Upper lobe of right lung (tissue), 1 donor: ENCODE data around the gene S100A16. TPM values are rescaled to one million over a fixed set of nuclear protein-coding genes. Genes with fewer than 3 reads are reported as not detected.
A peak's percentile ranks its signal among the peaks of the same experiment; 100 is the strongest.

Experiments used
- ATAC-seq: fragments of 200-7000 bp; cut with Tn5 transposase; one replicate; pipeline ENCODE4 v1.9.1; 2020; ENCODE audit warnings: mild to moderate bottlenecking, moderate library complexity
- DNase-seq: peaks from one replicate; pipeline ENCODE4 v3.0.0-alpha.2; 2020
- H3K27ac ChIP-seq: fragments of 200-600 bp; one replicate; pipeline ENCODE4 v1.8.0; 2022
- H3K27me3 ChIP-seq: fragments of 200-600 bp; one replicate; pipeline ENCODE4 v1.8.0; 2022; ENCODE audit warnings: mild to moderate bottlenecking
- H3K36me3 ChIP-seq: fragments of 200-600 bp; one replicate; pipeline ENCODE4 v1.8.0; 2022
- H3K4me1 ChIP-seq: fragments of 200-600 bp; one replicate; pipeline ENCODE4 v1.8.0; 2022
- H3K4me3 ChIP-seq: fragments of 200-600 bp; one replicate; pipeline ENCODE4 v1.8.0; 2022; ENCODE audit warnings: mild to moderate bottlenecking
- H3K9me3 ChIP-seq: fragments of 200-600 bp; one replicate; pipeline ENCODE4 v1.8.0; 2022
- intact Hi-C: fragments of 100-400 bp; cut with DNase I; formaldehyde crosslinking; loops from one replicate; pipeline ENCODE4 v1.11.0; 2022
- total RNA-seq: library from RNA; stranded (reverse); fragmentation: NEBNext Ultra II Directional; extraction: Animal tissue kit (Norgen Biotek cat#: 25700); gene quantifications from one replicate; pipeline ENCODE4 v1.2.1, GENCODE V29; 2021
- TF ChIP-seq, protein P1 (sequence below): fragments of 200-600 bp; IDR thresholded peaks from one replicate; pipeline ENCODE4 v1.8.0; 2022; ENCODE audit warnings: antibody characterized with exemption
- donor health status: DM: no; HTN: yes; CAD: no; lungs with severe emphysema.

The S100A16 gene
- total RNA-seq, 1 donor from 2014 or later = 69.6 TPM

DNA sequence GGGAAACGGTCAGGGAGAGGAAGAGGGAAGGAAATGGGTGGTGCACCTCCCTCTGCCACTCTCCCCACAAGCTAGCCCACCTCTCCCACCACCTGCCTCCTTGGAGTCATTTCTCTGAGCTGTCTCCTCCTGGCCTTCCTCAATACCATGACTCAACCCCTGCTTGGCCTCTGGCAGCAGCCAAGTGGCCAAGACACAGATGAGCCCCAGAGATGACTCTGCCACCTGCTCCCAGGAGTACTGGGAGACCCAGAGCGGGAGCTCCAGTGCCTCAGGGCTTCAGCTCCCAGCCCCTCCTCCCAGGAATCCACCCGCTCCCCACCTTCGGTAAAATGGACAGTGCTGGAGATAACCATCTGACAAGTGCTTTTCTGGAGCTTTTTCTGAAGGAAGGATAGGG, 2.6 kb downstream of the S100A16 start:
- ATAC-seq (no peak), DNase-seq (no peak)
- no peak overlapping the region for H3K4me3 ChIP-seq
- H3K27me3 ChIP-seq = no peaks in the 10 kb centered on the region
- peaks cover 13% of the 10 kb centered on the region for H3K36me3 ChIP-seq
- intact Hi-C loops = no loop called here
- peaks cover 37% of the 10 kb centered on the region for H3K4me1 ChIP-seq
- TF ChIP-seq, protein P1, sequence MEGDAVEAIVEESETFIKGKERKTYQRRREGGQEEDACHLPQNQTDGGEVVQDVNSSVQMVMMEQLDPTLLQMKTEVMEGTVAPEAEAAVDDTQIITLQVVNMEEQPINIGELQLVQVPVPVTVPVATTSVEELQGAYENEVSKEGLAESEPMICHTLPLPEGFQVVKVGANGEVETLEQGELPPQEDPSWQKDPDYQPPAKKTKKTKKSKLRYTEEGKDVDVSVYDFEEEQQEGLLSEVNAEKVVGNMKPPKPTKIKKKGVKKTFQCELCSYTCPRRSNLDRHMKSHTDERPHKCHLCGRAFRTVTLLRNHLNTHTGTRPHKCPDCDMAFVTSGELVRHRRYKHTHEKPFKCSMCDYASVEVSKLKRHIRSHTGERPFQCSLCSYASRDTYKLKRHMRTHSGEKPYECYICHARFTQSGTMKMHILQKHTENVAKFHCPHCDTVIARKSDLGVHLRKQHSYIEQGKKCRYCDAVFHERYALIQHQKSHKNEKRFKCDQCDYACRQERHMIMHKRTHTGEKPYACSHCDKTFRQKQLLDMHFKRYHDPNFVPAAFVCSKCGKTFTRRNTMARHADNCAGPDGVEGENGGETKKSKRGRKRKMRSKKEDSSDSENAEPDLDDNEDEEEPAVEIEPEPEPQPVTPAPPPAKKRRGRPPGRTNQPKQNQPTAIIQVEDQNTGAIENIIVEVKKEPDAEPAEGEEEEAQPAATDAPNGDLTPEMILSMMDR = no peak
- peak overlapping the region; percentile 93 for H3K27ac ChIP-seq
- no peaks in the 10 kb centered on the region for H3K9me3 ChIP-seq

DNA sequence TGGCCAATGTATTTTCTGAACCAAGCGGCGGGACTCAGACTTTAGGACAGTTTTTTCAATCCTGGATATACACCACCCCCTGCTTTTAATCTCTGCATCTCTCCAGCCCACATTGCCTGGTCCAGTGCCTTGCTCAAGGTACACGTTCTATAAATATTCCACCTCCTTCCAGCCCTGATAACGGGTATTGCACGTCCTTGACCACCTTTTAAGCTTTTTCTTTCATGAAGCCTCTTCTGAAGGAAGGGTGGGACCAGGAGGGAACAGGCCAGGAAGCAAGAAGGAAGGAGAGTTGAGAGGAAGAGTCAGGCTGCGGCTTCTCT, 3.4 kb downstream of the S100A16 start:
- Histone ChIP-seq H3K4me3 (no peak overlapping the region), H3K9me3 (no peaks in the 10 kb centered on the region), H3K27me3 (no peaks in the 10 kb centered on the region), H3K36me3 (peaks cover 13% of the 10 kb centered on the region), H3K27ac (peak overlapping the region; percentile 93), H3K4me1 (peaks cover 37% of the 10 kb centered on the region)
- TF ChIP-seq, protein P1 = no peak
- intact Hi-C loops = no loop called here
- ATAC-seq = no peak
- DNase-seq = no peak

DNA sequence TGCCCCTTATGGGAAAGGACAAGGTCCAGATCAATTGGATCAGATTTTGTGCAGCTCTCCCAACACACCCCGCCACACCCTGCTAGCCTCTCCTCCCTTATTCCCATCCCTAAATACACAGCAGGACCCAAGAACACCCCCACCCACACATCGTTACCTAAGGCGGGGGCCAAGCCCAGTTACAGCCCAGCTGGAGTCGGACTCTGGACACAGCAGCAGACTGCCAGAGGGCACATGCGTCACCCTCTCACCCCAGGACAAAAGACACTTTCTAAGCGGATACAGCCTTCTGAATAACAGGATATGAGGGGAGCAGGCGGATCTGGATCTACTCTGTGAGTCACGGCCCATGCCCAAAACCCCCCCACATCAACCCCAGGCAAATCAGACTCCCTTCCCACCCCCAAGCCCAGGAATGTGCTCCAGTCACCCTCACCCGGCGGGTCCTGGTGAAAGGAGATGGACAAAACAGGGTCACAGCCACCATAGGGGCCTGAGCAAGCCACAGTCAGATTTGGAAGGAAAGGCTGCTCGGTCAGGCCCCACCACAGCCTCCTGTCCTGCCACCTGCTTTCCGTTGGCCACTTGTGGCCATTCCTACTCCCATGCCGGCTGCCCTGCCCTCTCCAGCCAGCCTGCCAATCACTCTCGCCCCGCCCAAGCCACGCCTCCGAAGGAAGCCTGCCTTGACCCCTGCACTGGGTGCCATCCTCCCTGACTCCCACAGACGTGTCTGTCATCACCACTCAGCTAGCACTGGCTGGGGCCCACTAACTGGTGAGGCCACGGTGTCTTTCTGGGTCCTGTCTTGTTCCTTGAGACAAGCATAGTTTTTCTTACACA, 4.0 kb downstream of the S100A16 start:
- DNase-seq (peak; percentile 91), ATAC-seq (peak; percentile 81)
- intact Hi-C loops = no loop called here
- peaks cover 13% of the 10 kb centered on the region for H3K36me3 ChIP-seq
- H3K4me3 ChIP-seq = peak overlapping the region; percentile 53
- no peaks in the 10 kb centered on the region for H3K27me3 ChIP-seq
- TF ChIP-seq, protein P1 = no peak
- H3K4me1 ChIP-seq = peaks cover 37% of the 10 kb centered on the region
- H3K9me3 ChIP-seq = no peaks in the 10 kb centered on the region
- H3K27ac ChIP-seq = peak overlapping the region; percentile 93

DNA sequence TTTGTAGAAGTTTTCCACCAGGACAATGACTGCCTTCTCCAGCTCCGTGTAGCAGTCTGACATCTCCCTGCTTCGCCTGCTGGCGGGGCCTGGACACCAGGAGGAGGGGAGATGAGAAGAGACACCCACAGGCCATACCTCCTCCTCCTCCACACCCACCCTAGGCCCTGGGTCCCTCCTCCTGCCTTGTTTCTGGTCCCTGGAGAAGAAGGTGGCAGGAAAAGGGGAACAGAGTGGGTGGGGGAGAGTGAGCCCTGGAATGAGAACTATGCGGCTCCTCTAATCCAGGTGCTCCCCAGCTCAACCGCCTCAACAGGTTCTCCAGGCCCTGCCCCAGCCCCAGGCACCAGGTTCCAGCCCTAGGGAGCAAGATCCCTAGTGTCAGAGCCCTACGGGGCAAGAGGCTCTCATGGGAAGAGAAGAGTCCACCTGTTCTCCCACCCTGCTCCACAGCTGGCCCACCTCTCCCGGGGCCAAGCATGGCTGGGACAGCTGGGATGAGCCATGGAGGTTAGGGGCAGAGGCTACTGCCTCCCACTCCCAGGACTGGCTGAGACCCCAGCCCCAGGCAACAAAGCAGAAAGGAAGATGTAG, 4.8 kb downstream of the S100A16 start:
- no peaks in the 10 kb centered on the region for H3K9me3 ChIP-seq
- peak overlapping the region; percentile 93 for H3K27ac ChIP-seq
- intact Hi-C loops = no loop called here
- H3K4me3 ChIP-seq = peak overlapping the region; percentile 53
- peak; percentile 4 for ATAC-seq
- TF ChIP-seq, protein P1 = peak; percentile 4
- H3K27me3 ChIP-seq = no peaks in the 10 kb centered on the region
- peaks cover 37% of the 10 kb centered on the region for H3K4me1 ChIP-seq
- H3K36me3 ChIP-seq = peaks cover 13% of the 10 kb centered on the region
- no peak for DNase-seq

DNA sequence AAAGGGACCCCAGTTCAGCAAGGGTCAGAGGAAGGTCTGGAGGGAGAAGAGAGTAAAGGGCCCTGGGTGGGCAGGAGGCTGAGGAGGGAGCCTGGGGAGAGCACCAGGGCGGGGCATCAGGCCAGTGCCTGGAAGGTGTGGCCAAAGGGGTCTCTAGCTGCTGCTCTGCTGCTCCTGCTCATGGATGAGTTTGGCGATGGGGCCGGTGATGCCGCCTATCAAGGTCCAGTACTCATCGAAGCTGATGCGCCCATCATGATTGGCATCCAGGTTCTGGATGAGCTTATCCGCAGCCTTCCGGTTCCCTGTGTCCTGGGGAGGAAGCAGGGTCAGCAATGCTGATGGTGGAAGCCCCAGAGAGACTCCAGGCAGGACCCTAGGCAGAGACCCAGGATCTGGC, 5.6 kb downstream of the S100A16 start:
- DNase-seq (no peak), ATAC-seq (no peak)
- Histone ChIP-seq H3K27ac (peak overlapping the region; percentile 93), H3K9me3 (no peaks in the 10 kb centered on the region), H3K4me1 (peaks cover 37% of the 10 kb centered on the region), H3K4me3 (peak overlapping the region; percentile 53), H3K27me3 (no peaks in the 10 kb centered on the region), H3K36me3 (peaks cover 13% of the 10 kb centered on the region)
- TF ChIP-seq, protein P1 = no peak
- intact Hi-C loops = no loop called here
